Kidney epithelial cell (primary cell): ENCODE data around the gene MRPS18A. TPM values are rescaled to one million over a fixed set of nuclear protein-coding genes. Genes with fewer than 3 reads are reported as not detected.
A peak's percentile ranks its signal among the peaks of the same experiment; 100 is the strongest.
"Not testable (repeated sequence)": the region's sequence is repeated elsewhere in the genome, so short reads cannot be mapped to it uniquely, and the experiment has no call there.

ENCODE experiments used
- DNase-seq: peaks from one replicate; pipeline ENCODE4 v3.0.0-alpha.2; 2010; ENCODE audit warnings: low read depth
- H3K27me3 ChIP-seq: 2 replicates; pipeline ENCODE4 v1.6.0; 2011; ENCODE audit warnings: low read length; ENCODE audit not compliant: control insufficient read depth, insufficient read depth
- H3K36me3 ChIP-seq: 2 replicates; pipeline ENCODE4 v1.5.1; 2011; ENCODE audit warnings: low read length; ENCODE audit not compliant: control insufficient read depth, insufficient read depth
- H3K4me3 ChIP-seq: 2 replicates; pipeline ENCODE4 v1.5.1; 2011; ENCODE audit warnings: low read depth, mild to moderate bottlenecking, control low read depth, low read length
- CTCF ChIP-seq: IDR thresholded peaks from 2 replicates; pipeline ENCODE4 v1.5.1; 2011; ENCODE audit warnings: mild to moderate bottlenecking, moderate library complexity, low read length, control low read depth, inconsistent platforms; ENCODE audit not compliant: insufficient read depth, poor library complexity, severe bottlenecking
- total RNA-seq: library from RNA; depleted of rRNA; stranded (reverse); fragments of >200 nt; gene quantifications from 2 replicates; pipeline ENCODE4 v1.2.3, GENCODE V29; 2015

MRPS18A gene
- total RNA-seq, 1 donor from 2014 or later: 78.9 TPM

- no peak for TF ChIP-seq CTCF
- no peaks in the 10 kb centered on the region for H3K27me3 ChIP-seq
- no peak for DNase-seq
Measured at GRCh38 chr6:43705996-43706395, 18.4 kb upstream of the MRPS18A start.

DNA sequence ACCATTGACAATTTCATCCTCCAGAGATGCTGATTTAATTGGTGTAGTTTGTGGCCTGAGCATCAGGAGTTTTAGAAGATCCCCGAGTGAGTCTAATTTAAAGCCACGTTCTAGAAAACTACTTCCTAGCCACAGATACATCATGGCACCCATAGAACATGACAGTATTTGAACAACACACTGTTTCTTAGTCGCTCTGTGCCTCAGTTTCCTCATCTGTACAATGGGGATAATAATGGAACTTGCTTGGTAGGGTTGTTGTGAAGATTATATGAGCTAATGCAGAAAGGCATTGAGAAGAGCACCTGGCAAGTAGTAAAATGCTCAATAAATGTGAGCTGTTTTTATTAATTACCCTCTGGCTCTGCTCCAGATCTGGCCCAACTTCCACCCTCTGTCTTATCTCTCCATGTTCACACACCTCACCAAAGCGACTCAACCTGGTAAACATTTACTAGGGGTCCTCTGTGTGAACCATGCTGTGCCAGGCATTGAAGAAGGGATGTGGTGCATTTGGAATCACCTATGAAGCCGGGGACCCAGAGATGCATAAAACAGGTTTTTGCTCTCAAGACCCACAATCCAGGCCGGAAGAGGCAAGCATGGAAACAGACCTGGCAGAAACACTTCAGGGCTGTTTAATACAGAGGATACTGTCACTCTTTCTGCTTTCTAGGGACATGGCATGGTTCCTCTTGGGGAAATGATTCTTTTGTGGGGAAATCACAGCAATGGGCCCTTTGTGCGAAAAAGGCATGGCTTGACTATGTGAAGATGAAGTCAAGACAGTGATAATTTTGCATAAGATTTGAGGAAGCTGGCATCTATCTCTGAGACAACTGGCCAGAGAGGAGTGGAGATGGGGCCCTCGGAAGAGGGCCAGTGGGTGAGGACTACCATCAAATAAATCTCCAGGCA is 16.2 kb upstream of the MRPS18A start:
- Histone ChIP-seq H3K27me3 (no peaks in the 10 kb centered on the region), H3K4me3 (no peak overlapping the region), H3K36me3 (no peaks in the 10 kb centered on the region)
- TF ChIP-seq CTCF: no peak
- DNase-seq: no peak

More at GRCh38 chr6:43705996-43706395, 18.4 kb upstream of the MRPS18A start:
- Histone ChIP-seq H3K4me3 (no peak overlapping the region), H3K36me3 (no peaks in the 10 kb centered on the region)

- H3K4me3 ChIP-seq: no peak overlapping the region
- DNase-seq: peak; percentile 78
- no peak for TF ChIP-seq CTCF
- H3K27me3 ChIP-seq: no peaks in the 10 kb centered on the region
- no peaks in the 10 kb centered on the region for H3K36me3 ChIP-seq
Measured at GRCh38 chr6:43702534-43703440, 15.2 kb upstream of the MRPS18A start.

- TF ChIP-seq CTCF: no peak
- no peaks in the 10 kb centered on the region for H3K36me3 ChIP-seq
- no peak overlapping the region for H3K4me3 ChIP-seq
- DNase-seq: no peak
- H3K27me3 ChIP-seq: no peaks in the 10 kb centered on the region
Measured at GRCh38 chr6:43702171-43702533, 14.6 kb upstream of the MRPS18A start.

- not testable (repeated sequence) for H3K4me3 ChIP-seq, H3K27me3 ChIP-seq, H3K36me3 ChIP-seq, DNase-seq
Measured at GRCh38 chr6:43700939-43701560, 13.5 kb upstream of the MRPS18A start.
